Common myeloid progenitor, CD34-positive (primary cell): ENCODE results near the gene USP48.
A peak's percentile ranks its signal among the peaks of the same experiment; 100 is the strongest.

Experiments used
- CTCF ChIA-PET: fragments of 350-600 bp; sonication (Branson Sonifier 250); formaldehyde crosslinking; loops from one replicate; lab custom pipeline; 2021; ENCODE audit warnings: antibody characterized with exemption; lab: Charles Lee
- POLR2A ChIA-PET: fragments of 350-600 bp; sonication (Branson Sonifier 250); formaldehyde crosslinking; loops from one replicate; lab custom pipeline; 2021; ENCODE audit warnings: antibody characterized with exemption; lab: Charles Lee
- DNase-seq, 3 donors: peaks; one replicate each; pipeline versions ENCODE4 v3.0.0 to v3.0.0-alpha.2; 2013
- H3K27ac ChIP-seq, 2 experiments: 1 replicate in 1 of 2; 2 replicates in 1 of 2; pipeline ENCODE4 v1.7.0; 2013; ENCODE audit warnings: inconsistent platforms in 2 of 2, low read length in 2 of 2, mild to moderate bottlenecking in 2 of 2, low read depth in 1 of 2, moderate library complexity in 1 of 2; ENCODE audit not compliant: severe bottlenecking in 2 of 2, insufficient read depth in 1 of 2, poor library complexity in 1 of 2
- H3K27me3 ChIP-seq, 5 experiments: replicated peaks in 2 of 5; 1 replicate in 3 of 5; 2 replicates in 2 of 5; pipeline versions ENCODE4 v1.6.1 to v1.7.0; 2013; ENCODE audit warnings: low read length in 4 of 5, mild to moderate bottlenecking in 2 of 5, moderate library complexity in 2 of 5, inconsistent platforms in 1 of 5; ENCODE audit not compliant: insufficient read depth in 5 of 5, control insufficient read depth in 4 of 5
- H3K36me3 ChIP-seq, 4 experiments: 1 replicate in 2 of 4; 2 replicates in 2 of 4; pipeline versions ENCODE4 v1.6.1 to v1.7.0; 2013; ENCODE audit warnings: low read length in 3 of 4, control low read depth in 1 of 4, mild to moderate bottlenecking in 1 of 4; ENCODE audit not compliant: control insufficient read depth in 4 of 4, insufficient read depth in 4 of 4
- H3K4me1 ChIP-seq, 4 experiments: 1 replicate in 3 of 4; 2 replicates in 1 of 4; pipeline versions ENCODE4 v1.6.1 to v1.7.1; 2013; ENCODE audit warnings: low read length in 3 of 4, mild to moderate bottlenecking in 3 of 4, control low read depth in 1 of 4, inconsistent platforms in 1 of 4, moderate library complexity in 1 of 4; ENCODE audit not compliant: control insufficient read depth in 4 of 4, insufficient read depth in 4 of 4; ENCODE audit errors: control extremely low read depth in 1 of 4
- H3K4me3 ChIP-seq, 7 experiments: 1 replicate in 4 of 7; 2 replicates in 3 of 7; pipeline versions ENCODE4 v1.5.1 to v1.7.0; 2013; ENCODE audit warnings: mild to moderate bottlenecking in 7 of 7, low read length in 6 of 7, moderate library complexity in 6 of 7, inconsistent platforms in 2 of 7, low read depth in 2 of 7, control low read depth in 1 of 7; ENCODE audit not compliant: insufficient read depth in 4 of 7, control insufficient read depth in 1 of 7; ENCODE audit errors: extremely low read depth in 1 of 7
- H3K9me3 ChIP-seq, 5 experiments: 1 replicate in 4 of 5; 2 replicates in 1 of 5; pipeline versions ENCODE4 v1.6.1 to v1.7.1; 2013; ENCODE audit warnings: low read length in 4 of 5, mild to moderate bottlenecking in 2 of 5, inconsistent platforms in 1 of 5, low read depth in 1 of 5, moderate library complexity in 1 of 5; ENCODE audit not compliant: control insufficient read depth in 4 of 5, insufficient read depth in 2 of 5; ENCODE audit errors: control extremely low read depth in 1 of 5
- WGBS: methylation state at CpG from one replicate; pipeline ENCODE4 v1.1.5; 2013; ENCODE audit not compliant: insufficient coverage; 5-methylcytosine and 5-hydroxymethylcytosine counted together

The USP48 gene

GRCh38 chr1:21668951-21669257 is 114.0 kb downstream of the USP48 start:
- POLR2A ChIA-PET, result no interaction called here

GRCh38 chr1:21668232-21668950 is 114.6 kb downstream of the USP48 start:
- peaks cover 0 to 59% (median 46%) of the 10 kb centered on the region in 4 experiments for H3K4me1 ChIP-seq

More at GRCh38 chr1:21668951-21669257, 114.0 kb downstream of the USP48 start:
- 0% methylated on average over 9 of the region's 25 CpGs for WGBS
- Histone ChIP-seq H3K27me3 (peaks cover 0 to 29% (median 5%) of the 10 kb centered on the region in 5 experiments), H3K4me1 (peaks cover 0 to 61% (median 45%) of the 10 kb centered on the region in 4 experiments), H3K36me3 (no peaks in the 10 kb centered on the region), H3K9me3 (no peaks in the 10 kb centered on the region), H3K27ac (peak overlapping the region in 1 of 2 experiments; percentile 58), H3K4me3 (peak overlapping the region; percentile 26 to 74 (median 59))
- no peak for DNase-seq
- CTCF ChIA-PET, result no interaction called here

GRCh38 chr1:21667348-21668231 is 115.4 kb downstream of the USP48 start:
- CTCF ChIA-PET, result interaction anchor here (0.8 kb wide), 1 partner anchor 9 kb away, joined by 3 read pairs; no protein-coding TSS in a partner anchor
- H3K27ac ChIP-seq, result no peak overlapping the region
- H3K27me3 ChIP-seq, result peaks cover 0 to 29% (median 5%) of the 10 kb centered on the region in 5 experiments
- WGBS, result 100% methylated on average over 5 of the region's 11 CpGs
- no peaks in the 10 kb centered on the region for H3K36me3 ChIP-seq
- POLR2A ChIA-PET, result no interaction called here
- H3K4me3 ChIP-seq, result no peak overlapping the region
- H3K4me1 ChIP-seq, result peaks cover 0 to 53% (median 40%) of the 10 kb centered on the region in 4 experiments
- H3K9me3 ChIP-seq, result no peaks in the 10 kb centered on the region
- DNase-seq, result no peak

More at GRCh38 chr1:21668232-21668950, 114.6 kb downstream of the USP48 start:
- peak in 1 of 3 donors; percentile 38 for DNase-seq
- ChIA-PET POLR2A (no interaction called here), CTCF (interaction anchor here (0.8 kb wide), 1 partner anchor 9 kb away, joined by 3 read pairs; no protein-coding TSS in a partner anchor)
- no peak overlapping the region for H3K27ac ChIP-seq
- H3K27me3 ChIP-seq, result peaks cover 0 to 29% (median 5%) of the 10 kb centered on the region in 5 experiments
- peak overlapping the region in 5 of 7 experiments; percentile 9 to 74 (median 60) for H3K4me3 ChIP-seq
- H3K9me3 ChIP-seq, result no peaks in the 10 kb centered on the region
- 9% methylated on average over 25 of the region's 33 CpGs for WGBS
- no peaks in the 10 kb centered on the region for H3K36me3 ChIP-seq

- Histone ChIP-seq H3K4me3 (no peak overlapping the region), H3K27me3 (peaks cover 0 to 29% (median 5%) of the 10 kb centered on the region in 5 experiments), H3K9me3 (no peaks in the 10 kb centered on the region), H3K4me1 (peaks cover 0 to 53% (median 39%) of the 10 kb centered on the region in 4 experiments), H3K36me3 (no peaks in the 10 kb centered on the region), H3K27ac (no peak overlapping the region)
- no peak for DNase-seq
- WGBS, result 94% methylated on average over 16 of the region's 22 CpGs
- ChIA-PET CTCF (no interaction called here), POLR2A (no interaction called here)
Observed at GRCh38 chr1:21666576-21667320, 116.2 kb downstream of the USP48 start.

GRCh38 chr1:21665711-21666575 is 117.0 kb downstream of the USP48 start:
- peaks cover 0 to 29% (median 5%) of the 10 kb centered on the region in 5 experiments for H3K27me3 ChIP-seq
- H3K27ac ChIP-seq, result no peak overlapping the region
- POLR2A ChIA-PET, result no interaction called here
- peaks cover 0 to 53% (median 39%) of the 10 kb centered on the region in 4 experiments for H3K4me1 ChIP-seq
- no peaks in the 10 kb centered on the region for H3K36me3 ChIP-seq
- H3K4me3 ChIP-seq, result no peak overlapping the region
- DNase-seq, result peak in 1 of 3 donors; percentile 19
- CTCF ChIA-PET, result no interaction called here
- 68% methylated on average over 8 of the region's 8 CpGs for whole genome bisulfite sequencing
- H3K9me3 ChIP-seq, result no peaks in the 10 kb centered on the region
